Muscle of leg (tissue), 11 donors: ENCODE measurements around the gene ITPK1. TPM values are rescaled to one million over a fixed set of nuclear protein-coding genes. Genes with fewer than 3 reads are reported as not detected.

ENCODE experiments used
- DNase-seq: peaks from one replicate; pipeline ENCODE4 v3.0.0; 2013
- H3K27ac ChIP-seq: one replicate; pipeline ENCODE4 v1.5.1; 2013; ENCODE audit warnings: mild to moderate bottlenecking, low read length, control low read depth
- H3K27me3 ChIP-seq: one replicate; pipeline ENCODE4 v1.6.1; 2013; ENCODE audit warnings: low read length; ENCODE audit not compliant: control insufficient read depth, insufficient read depth
- H3K36me3 ChIP-seq: one replicate; pipeline ENCODE4 v1.6.1; 2013; ENCODE audit warnings: low read length; ENCODE audit not compliant: control insufficient read depth, insufficient read depth
- H3K4me1 ChIP-seq: one replicate; pipeline ENCODE4 v1.6.1; 2013; ENCODE audit warnings: low read length; ENCODE audit not compliant: control insufficient read depth, insufficient read depth
- H3K4me3 ChIP-seq: one replicate; pipeline ENCODE4 v1.5.1; 2013; ENCODE audit warnings: low read length, control low read depth
- H3K9me3 ChIP-seq: replicated peaks from 2 replicates; pipeline ENCODE4 v1.6.1; 2013; ENCODE audit warnings: low read depth, low read length; ENCODE audit not compliant: control insufficient read depth
- WGBS: methylation state at CpG from one replicate; pipeline ENCODE4 v1.1.5; 2013; ENCODE audit warnings: missing lambda C conversion rate; ENCODE audit not compliant: insufficient coverage; 5-methylcytosine and 5-hydroxymethylcytosine counted together
- polyA plus RNA-seq, 8 donors: library from polyadenylated mRNA; unstranded; fragments of 120-200 nt; gene quantifications; one replicate each; pipeline versions ENCODE4 v1.2.1 to v1.2.3, GENCODE V29; 2013; ENCODE audit warnings: inconsistent platforms in 1 of 8, low replicate concordance in 1 of 8; ENCODE audit not compliant: insufficient read length in 8 of 8, insufficient read depth in 1 of 8
- total RNA-seq: library from RNA; stranded (reverse); fragments of 120-200 nt; gene quantifications from one replicate; pipeline ENCODE4 v1.2.4, GENCODE V29; 2013

The ITPK1 gene
- total and polyA plus RNA-seq, 9 donors: 10.0 to 25.7 (median 17.5) TPM

- Histone ChIP-seq H3K27me3 (no peaks in the 10 kb centered on the region), H3K27ac (no peak overlapping the region), H3K36me3 (peaks cover 4% of the 10 kb centered on the region), H3K9me3 (no peaks in the 10 kb centered on the region), H3K4me3 (no peak overlapping the region), H3K4me1 (peaks cover 47% of the 10 kb centered on the region)
- DNase-seq: no peak
- 100% methylated on average over 1 of the region's 5 CpGs for WGBS
Measured at GRCh38 chr14:92984082-92984788, 131.5 kb downstream of the ITPK1 start.

- H3K27ac ChIP-seq: no peak overlapping the region
- H3K9me3 ChIP-seq: peaks cover 5% of the 10 kb centered on the region
- 57% methylated on average over 6 of the region's 8 CpGs for WGBS
Measured at GRCh38 chr14:92982956-92983355, 132.8 kb downstream of the ITPK1 start.

GRCh38 chr14:92981726-92982125, 134.0 kb downstream of the ITPK1 start:
- 94% methylated on average over 8 of the region's 8 CpGs for WGBS
- no peaks in the 10 kb centered on the region for H3K27me3 ChIP-seq
- peaks cover 22% of the 10 kb centered on the region for H3K4me1 ChIP-seq
- H3K27ac ChIP-seq: no peak overlapping the region
- peaks cover 4% of the 10 kb centered on the region for H3K36me3 ChIP-seq
- H3K4me3 ChIP-seq: no peak overlapping the region
- peaks cover 7% of the 10 kb centered on the region for H3K9me3 ChIP-seq
- DNase-seq: no peak

More at GRCh38 chr14:92982956-92983355, 132.8 kb downstream of the ITPK1 start:
- Histone ChIP-seq H3K27me3 (no peaks in the 10 kb centered on the region), H3K4me1 (peaks cover 34% of the 10 kb centered on the region), H3K36me3 (peaks cover 4% of the 10 kb centered on the region), H3K4me3 (no peak overlapping the region)
- DNase-seq: no peak

GRCh38 chr14:92980866-92981265, 134.9 kb downstream of the ITPK1 start:
- Histone ChIP-seq H3K4me1 (peaks cover 13% of the 10 kb centered on the region), H3K4me3 (no peak overlapping the region), H3K27me3 (no peaks in the 10 kb centered on the region), H3K9me3 (peaks cover 15% of the 10 kb centered on the region), H3K36me3 (peaks cover 4% of the 10 kb centered on the region), H3K27ac (no peak overlapping the region)
- 95% methylated on average over 4 of the region's 4 CpGs for WGBS
- DNase-seq: no peak

DNA sequence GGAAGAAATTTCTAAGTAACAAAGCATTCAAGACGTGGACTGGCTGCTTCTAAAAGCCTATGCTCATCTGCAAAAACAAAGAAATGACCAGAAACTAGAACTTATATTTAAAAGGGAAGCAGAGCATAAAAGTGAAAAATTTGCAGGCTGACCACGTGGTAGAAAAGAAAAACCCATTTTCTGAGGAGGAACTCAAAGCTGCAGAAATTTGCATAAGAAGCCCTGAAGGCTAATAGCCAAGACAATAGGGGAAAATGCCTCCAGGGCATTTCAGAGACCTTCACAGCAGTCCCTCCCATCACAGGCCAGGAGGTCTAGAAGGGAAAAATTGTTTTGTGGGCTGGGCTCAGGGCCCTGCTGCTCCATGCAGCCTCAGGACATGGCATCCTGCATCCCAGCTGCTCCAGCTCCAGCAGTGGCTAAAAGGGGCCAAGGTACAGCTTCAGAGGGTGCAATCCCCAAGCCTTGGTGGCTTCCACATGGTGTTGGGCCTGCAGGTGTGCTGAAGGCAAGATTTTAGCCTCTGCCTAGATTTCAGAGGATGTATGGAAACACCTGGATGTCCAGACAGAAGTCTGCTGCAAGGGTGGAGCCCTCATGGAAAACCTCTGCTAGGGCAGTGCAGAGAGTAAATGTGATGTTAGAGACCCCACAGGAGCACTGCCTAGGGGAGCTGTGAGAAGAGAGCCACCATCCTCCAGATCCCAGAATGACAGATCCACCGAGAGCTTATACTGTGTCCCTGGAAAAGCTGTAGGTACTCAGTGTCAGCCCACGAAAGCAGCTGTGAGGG, 137.3 kb downstream of the ITPK1 start:
- H3K27me3 ChIP-seq: no peaks in the 10 kb centered on the region
- H3K9me3 ChIP-seq: peaks cover 16% of the 10 kb centered on the region
- H3K27ac ChIP-seq: no peak overlapping the region
- peaks cover 14% of the 10 kb centered on the region for H3K4me1 ChIP-seq
- 86% methylated on average over 3 of the region's 4 CpGs for WGBS
- DNase-seq: no peak
- H3K4me3 ChIP-seq: no peak overlapping the region
- H3K36me3 ChIP-seq: peaks cover 4% of the 10 kb centered on the region

- Histone ChIP-seq H3K4me3 (no peak overlapping the region), H3K9me3 (peaks cover 17% of the 10 kb centered on the region), H3K4me1 (peaks cover 12% of the 10 kb centered on the region), H3K36me3 (no peaks in the 10 kb centered on the region), H3K27me3 (no peaks in the 10 kb centered on the region), H3K27ac (no peak overlapping the region)
- 100% methylated on average over 1 of the region's 2 CpGs for WGBS
- DNase-seq: no peak
Measured at GRCh38 chr14:92976268-92976667, 139.5 kb downstream of the ITPK1 start.

DNA sequence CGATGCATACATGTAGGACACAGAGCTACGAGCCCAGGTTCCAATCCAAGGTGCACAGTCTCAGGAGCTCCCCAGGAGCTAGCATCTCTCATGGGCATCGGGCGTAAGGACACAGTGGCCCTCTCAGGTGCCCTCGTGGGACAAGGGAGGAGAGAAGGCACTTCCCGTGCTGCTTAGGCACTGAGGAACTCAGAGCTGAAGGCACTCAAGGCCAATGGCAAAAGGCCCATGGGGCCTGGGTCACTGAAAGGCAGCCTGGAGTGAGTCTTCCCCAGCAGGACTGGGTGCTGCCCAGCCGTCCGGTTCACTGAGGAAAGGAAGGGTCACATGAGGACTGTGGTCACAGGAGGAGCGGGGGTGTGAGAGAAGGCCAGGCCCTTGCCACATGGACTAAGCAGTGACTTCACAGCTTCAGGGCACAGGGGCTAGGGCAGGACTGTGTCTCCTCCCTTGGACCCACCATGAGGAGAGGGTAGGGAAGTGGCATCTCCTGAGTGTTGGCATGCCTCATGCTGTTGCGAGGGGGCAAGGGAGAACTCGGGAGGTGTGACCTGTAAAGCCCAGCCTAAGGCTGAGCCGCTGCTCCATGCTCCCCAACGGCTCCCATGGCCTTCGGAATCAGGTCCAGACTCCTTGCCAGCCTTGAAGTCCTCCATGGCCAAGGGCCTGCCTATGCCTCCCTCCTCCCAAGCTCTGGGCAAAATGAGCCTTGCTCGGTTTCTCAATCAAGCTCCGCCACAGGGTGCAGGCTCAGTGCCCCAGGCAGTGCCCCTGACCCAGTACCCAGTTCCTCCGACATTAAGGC, 141.0 kb downstream of the ITPK1 start:
- Histone ChIP-seq H3K9me3 (peaks cover 17% of the 10 kb centered on the region), H3K36me3 (no peaks in the 10 kb centered on the region), H3K27ac (no peak overlapping the region), H3K4me3 (no peak overlapping the region), H3K4me1 (peaks cover 17% of the 10 kb centered on the region), H3K27me3 (no peaks in the 10 kb centered on the region)
- 90% methylated on average over 17 of the region's 17 CpGs for WGBS
- no peak for DNase-seq

- 72% methylated on average over 7 of the region's 9 CpGs for WGBS
- Histone ChIP-seq H3K27ac (no peak overlapping the region), H3K27me3 (no peaks in the 10 kb centered on the region), H3K9me3 (peaks cover 17% of the 10 kb centered on the region), H3K4me1 (peaks cover 19% of the 10 kb centered on the region), H3K4me3 (no peak overlapping the region), H3K36me3 (no peaks in the 10 kb centered on the region)
- DNase-seq: no peak
Measured at GRCh38 chr14:92973798-92974372, 141.8 kb downstream of the ITPK1 start.

DNA sequence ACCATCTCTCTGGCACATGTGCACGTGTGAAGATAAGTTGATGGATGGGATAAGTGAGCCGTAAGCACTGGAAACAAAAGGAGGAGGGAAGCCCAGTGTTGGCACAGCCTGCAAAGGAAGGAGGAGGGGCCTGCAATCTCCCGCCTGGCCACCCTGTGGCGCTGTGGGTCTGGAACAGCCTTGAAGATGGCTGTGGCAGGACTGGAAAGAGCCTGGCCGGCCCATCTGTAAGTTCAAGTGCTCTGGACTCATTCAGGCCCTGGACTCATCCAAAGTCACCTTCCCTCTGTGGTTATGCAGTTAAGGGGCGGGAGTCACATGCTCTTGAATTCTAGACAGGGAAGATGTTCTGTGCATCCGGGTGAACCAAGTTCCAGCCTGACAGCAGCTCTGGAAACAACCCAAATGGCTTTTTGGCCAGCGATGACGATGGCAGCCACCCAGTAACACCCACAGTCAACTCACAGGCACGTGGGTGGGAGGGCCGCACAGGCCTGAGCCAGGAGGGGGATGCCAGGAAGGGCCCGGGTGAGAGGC, 142.4 kb downstream of the ITPK1 start:
- WGBS: 46% methylated on average over 8 of the region's 12 CpGs
- Histone ChIP-seq H3K27me3 (no peaks in the 10 kb centered on the region), H3K4me3 (no peak overlapping the region), H3K9me3 (peaks cover 13% of the 10 kb centered on the region), H3K4me1 (peaks cover 19% of the 10 kb centered on the region), H3K27ac (no peak overlapping the region), H3K36me3 (no peaks in the 10 kb centered on the region)
- DNase-seq: peak; percentile 53
